ENCODE results near the gene ZNF709.
"Not testable (repeated sequence)": the region's sequence is repeated elsewhere in the genome, so short reads cannot be mapped to it uniquely, and the experiment has no call there.

The ZNF709 gene

DNA sequence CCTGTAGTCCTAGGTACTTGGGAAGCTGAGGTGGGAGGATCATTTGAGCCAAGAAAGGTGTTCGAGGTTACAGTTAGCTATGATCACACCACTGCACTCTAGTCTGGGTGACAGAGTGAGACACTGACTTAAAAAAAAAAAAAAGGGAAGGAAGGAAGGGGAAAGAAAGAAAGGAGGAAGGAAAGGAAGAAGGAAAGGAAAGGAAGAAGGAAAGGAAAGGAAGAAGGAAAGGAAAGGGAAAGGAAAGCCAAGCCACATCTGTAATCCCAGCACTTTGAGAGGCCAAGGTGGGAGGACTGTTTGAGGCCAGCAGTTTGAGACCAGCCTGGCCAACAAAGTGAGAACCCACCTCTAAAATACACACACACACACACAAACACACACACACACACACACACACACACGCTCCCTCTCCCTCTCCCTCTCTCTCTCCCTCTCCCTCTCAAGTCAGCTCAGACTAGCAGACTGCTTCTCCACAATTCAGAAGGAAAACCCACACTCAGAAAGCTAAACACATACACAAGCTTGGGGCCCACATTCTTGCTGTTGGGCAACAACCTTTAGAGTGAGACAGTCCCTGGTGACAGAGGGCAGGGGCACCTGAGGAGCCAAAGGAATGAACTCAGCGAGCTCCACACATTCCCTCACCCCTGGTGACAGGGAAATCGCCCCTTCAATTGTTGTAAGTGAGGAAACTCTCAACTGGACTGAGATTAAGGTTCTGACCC is 2.7 kb downstream of the ZNF709 start:
- TF ChIP-seq, protein P1, sequence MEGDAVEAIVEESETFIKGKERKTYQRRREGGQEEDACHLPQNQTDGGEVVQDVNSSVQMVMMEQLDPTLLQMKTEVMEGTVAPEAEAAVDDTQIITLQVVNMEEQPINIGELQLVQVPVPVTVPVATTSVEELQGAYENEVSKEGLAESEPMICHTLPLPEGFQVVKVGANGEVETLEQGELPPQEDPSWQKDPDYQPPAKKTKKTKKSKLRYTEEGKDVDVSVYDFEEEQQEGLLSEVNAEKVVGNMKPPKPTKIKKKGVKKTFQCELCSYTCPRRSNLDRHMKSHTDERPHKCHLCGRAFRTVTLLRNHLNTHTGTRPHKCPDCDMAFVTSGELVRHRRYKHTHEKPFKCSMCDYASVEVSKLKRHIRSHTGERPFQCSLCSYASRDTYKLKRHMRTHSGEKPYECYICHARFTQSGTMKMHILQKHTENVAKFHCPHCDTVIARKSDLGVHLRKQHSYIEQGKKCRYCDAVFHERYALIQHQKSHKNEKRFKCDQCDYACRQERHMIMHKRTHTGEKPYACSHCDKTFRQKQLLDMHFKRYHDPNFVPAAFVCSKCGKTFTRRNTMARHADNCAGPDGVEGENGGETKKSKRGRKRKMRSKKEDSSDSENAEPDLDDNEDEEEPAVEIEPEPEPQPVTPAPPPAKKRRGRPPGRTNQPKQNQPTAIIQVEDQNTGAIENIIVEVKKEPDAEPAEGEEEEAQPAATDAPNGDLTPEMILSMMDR (IDR thresholded peaks at IDR 0.05; ENCODE audit: low read depth, low read length): no peak
- no peak for DNase-seq (ENCODE audit: extremely low read depth, low read depth)

- TF ChIP-seq, protein P1 (IDR thresholded peaks at IDR 0.05; ENCODE audit: low read depth, low read length): no peak
- no peak for DNase-seq (ENCODE audit: extremely low read depth, low read depth)
These were observed 6.2 kb downstream of the ZNF709 start for GRCh38 chr19:12478234-12478941.

GRCh38 chr19:12467651-12468050 is 17.0 kb downstream of the ZNF709 start:
- DNase-seq (ENCODE audit: extremely low read depth, low read depth): not testable (repeated sequence)

GRCh38 chr19:12465211-12465610 is 19.4 kb downstream of the ZNF709 start:
- TF ChIP-seq, protein P1 (IDR thresholded peaks at IDR 0.05; ENCODE audit: low read depth, low read length): no peak
- no peak for DNase-seq (ENCODE audit: extremely low read depth, low read depth)

DNA sequence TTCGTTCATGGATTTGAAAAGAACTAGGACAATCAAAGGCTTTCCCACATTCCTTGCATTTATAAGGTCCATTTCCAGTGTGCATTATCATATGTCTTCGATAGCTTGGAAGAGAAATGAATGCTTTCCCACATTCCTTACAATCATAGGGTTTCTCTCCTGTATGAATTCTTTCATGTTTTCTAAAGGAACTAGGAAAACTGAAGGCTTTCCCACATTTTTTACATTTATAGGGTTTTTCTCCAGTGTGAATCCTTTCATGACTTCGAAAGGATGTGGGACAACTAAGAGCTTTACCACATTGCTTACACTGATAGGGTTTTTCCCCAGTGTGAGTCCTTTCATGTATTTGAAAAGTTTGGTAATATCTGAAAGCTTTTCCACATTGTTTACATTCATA is 19.8 kb downstream of the ZNF709 start:
- TF ChIP-seq, protein P1 (IDR thresholded peaks at IDR 0.05; ENCODE audit: low read depth, low read length): no peak
- DNase-seq (ENCODE audit: extremely low read depth, low read depth): no peak

DNA sequence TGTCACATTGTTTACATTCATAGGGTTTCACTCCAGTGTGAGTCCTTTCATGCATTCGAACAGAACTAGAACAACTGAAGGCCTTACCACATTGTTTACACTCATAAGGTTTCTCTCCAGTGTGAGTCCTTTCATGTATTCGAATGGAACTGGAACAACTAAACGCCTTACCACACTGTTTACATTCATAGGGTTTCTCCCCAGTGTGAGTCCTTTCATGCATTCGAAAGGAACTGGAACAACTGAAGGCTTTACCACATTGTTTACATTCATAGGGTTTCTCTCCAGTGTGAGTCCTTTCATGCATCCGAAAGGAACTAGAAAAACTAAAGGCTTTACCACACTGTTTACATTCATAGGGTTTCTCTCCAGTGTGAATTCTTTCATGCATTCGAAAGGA is 20.5 kb downstream of the ZNF709 start:
- DNase-seq (ENCODE audit: extremely low read depth, low read depth): not testable (repeated sequence)

- TF ChIP-seq, protein P1 (IDR thresholded peaks at IDR 0.05; ENCODE audit: low read depth, low read length): no peak
- no peak for DNase-seq (ENCODE audit: extremely low read depth, low read depth)
These were observed 31.1 kb downstream of the ZNF709 start for GRCh38 chr19:12453495-12453894.

DNA sequence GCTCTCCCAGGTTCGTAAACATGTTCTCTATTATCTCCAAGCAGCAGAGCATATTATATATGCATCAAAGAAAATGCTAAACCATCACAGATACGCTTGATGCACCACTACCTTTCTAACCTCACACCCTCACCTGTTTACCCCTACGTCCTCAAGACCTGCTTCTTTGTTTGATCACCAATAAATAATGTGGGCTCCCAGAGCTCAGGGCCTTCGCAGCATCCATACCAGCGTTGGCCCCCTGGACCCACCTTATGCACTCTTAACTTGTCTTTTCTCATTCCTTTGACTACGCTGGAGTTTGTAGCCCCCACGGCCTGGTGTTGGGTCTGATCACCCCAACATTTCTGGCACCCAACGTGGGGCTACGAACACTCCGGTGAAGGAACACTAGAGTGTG is 33.8 kb downstream of the ZNF709 start:
- TF ChIP-seq, protein P1 (IDR thresholded peaks at IDR 0.05; ENCODE audit: low read depth, low read length): no peak
- DNase-seq (ENCODE audit: extremely low read depth, low read depth): no peak
